B cell (primary cell): Measurements from ENCODE around the gene SMURF2. TPM values are rescaled to one million over a fixed set of nuclear protein-coding genes. Genes with fewer than 3 reads are reported as not detected.

Source experiments
- ATAC-seq: fragments of 200-7000 bp; cut with Tn5 transposase; one replicate; pipeline ENCODE4 v1.10.0; 2021; ENCODE audit warnings: low read depth, mild to moderate bottlenecking, moderate number of reproducible peaks, moderate library complexity
- CTCF ChIA-PET: fragments of 350-600 bp; sonication (Branson Sonifier 250); formaldehyde crosslinking; loops from one replicate; lab custom pipeline; 2021; ENCODE audit warnings: antibody characterized with exemption, inconsistent platforms; lab: Charles Lee
- POLR2A ChIA-PET: fragments of 350-600 bp; sonication (Branson Sonifier 250); formaldehyde crosslinking; loops from one replicate; lab custom pipeline; 2021; ENCODE audit warnings: antibody characterized with exemption; lab: Charles Lee
- DNase-seq: peaks from one replicate; pipeline ENCODE4 v3.0.0; 2013
- H2AFZ ChIP-seq: 2 replicates; pipeline ENCODE4 v1.6.1; 2012; ENCODE audit warnings: mild to moderate bottlenecking, low read depth, low read length; ENCODE audit not compliant: insufficient read depth, poor library complexity, severe bottlenecking
- H3K27ac ChIP-seq, 2 donors: 1 replicate in 1 of 2; 2 replicates in 1 of 2; pipeline ENCODE4 v1.5.1; 2012 to 2013; ENCODE audit warnings: low read length in 2 of 2, mild to moderate bottlenecking in 2 of 2, moderate library complexity in 1 of 2
- H3K27me3 ChIP-seq, 4 experiments: fragments of 200-600 bp in 1 of 4; sonication (generic) in 1 of 4; replicated peaks in 1 of 4; 1 replicate in 2 of 4; 2 replicates in 2 of 4; pipeline versions ENCODE4 v1.6.1 to v1.7.0; 2013 to 2016; ENCODE audit warnings: low read length in 3 of 4, mild to moderate bottlenecking in 2 of 4, mixed read lengths in 1 of 4, moderate library complexity in 1 of 4; ENCODE audit not compliant: insufficient read depth in 4 of 4, control insufficient read depth in 3 of 4; ENCODE audit errors: control extremely low read depth in 1 of 4
- H3K36me3 ChIP-seq, 2 experiments: replicated peaks in 1 of 2; 1 replicate in 1 of 2; 2 replicates in 1 of 2; pipeline versions ENCODE4 v1.6.1 to v1.7.1; 2013; ENCODE audit warnings: low read length in 1 of 2; ENCODE audit not compliant: insufficient read depth in 2 of 2, control insufficient read depth in 1 of 2; ENCODE audit errors: control extremely low read depth in 1 of 2, extremely low read depth in 1 of 2
- H3K4me1 ChIP-seq, 2 donors: fragments of 200-600 bp in 1 of 2; sonication (generic) in 1 of 2; 1 replicate in 1 of 2; 2 replicates in 1 of 2; pipeline versions ENCODE4 v1.5.1 to v1.6.1; 2013 to 2017; ENCODE audit warnings: low read length in 2 of 2; ENCODE audit not compliant: control insufficient read depth in 2 of 2, insufficient read depth in 2 of 2
- H3K4me2 ChIP-seq: replicated peaks from 2 replicates; pipeline ENCODE3; 2012; ENCODE audit warnings: mild to moderate bottlenecking, low read depth, low read length; ENCODE audit not compliant: poor library complexity, severe bottlenecking
- H3K4me3 ChIP-seq, 5 experiments: fragments of 200-600 bp in 1 of 5; sonication (generic) in 1 of 5; 1 replicate in 3 of 5; 2 replicates in 2 of 5; pipeline versions ENCODE4 v1.5.1 to v1.7.0; 2011 to 2016; ENCODE audit warnings: low read length in 4 of 5, mild to moderate bottlenecking in 4 of 5, low read depth in 2 of 5, control low read depth in 1 of 5, moderate library complexity in 1 of 5; ENCODE audit not compliant: insufficient read depth in 1 of 5; ENCODE audit errors: control extremely low read depth in 1 of 5, extremely low read depth in 1 of 5
- H3K79me2 ChIP-seq: fragments of 200-600 bp; sonication (generic); one replicate; pipeline ENCODE4 v1.6.0; 2016; ENCODE audit warnings: low read length; ENCODE audit not compliant: control insufficient read depth, insufficient read depth
- H3K9ac ChIP-seq: fragments of 200-600 bp; sonication (generic); 2 replicates; pipeline ENCODE4 v1.6.1; 2017; ENCODE audit warnings: mild to moderate bottlenecking, low read length, moderate library complexity
- H3K9me3 ChIP-seq, 3 donors: one replicate each; pipeline versions ENCODE4 v1.6.1 to v1.7.1; 2013; ENCODE audit warnings: low read length in 2 of 3; ENCODE audit not compliant: control insufficient read depth in 2 of 3, insufficient read depth in 1 of 3; ENCODE audit errors: control extremely low read depth in 1 of 3
- H4K20me1 ChIP-seq: 2 replicates; pipeline ENCODE4 v1.6.0; 2012; ENCODE audit warnings: mild to moderate bottlenecking, low read length; ENCODE audit not compliant: insufficient read depth, control insufficient read depth, poor library complexity, severe bottlenecking
- H3K27ac Mint-ChIP-seq: one replicate; pipeline ENCODE4 v1.8.0; 2021; ENCODE audit warnings: mixed read lengths
- H3K27me3 Mint-ChIP-seq: one replicate; pipeline ENCODE4 v1.8.0; 2021; ENCODE audit warnings: mixed read lengths
- H3K4me1 Mint-ChIP-seq: one replicate; pipeline ENCODE4 v1.8.0; 2021; ENCODE audit warnings: mixed read lengths
- H3K4me3 Mint-ChIP-seq: one replicate; pipeline ENCODE4 v1.8.0; 2021; ENCODE audit warnings: mixed read lengths
- H3K9me3 Mint-ChIP-seq: one replicate; pipeline ENCODE4 v1.8.0; 2022; ENCODE audit warnings: mixed read lengths; ENCODE audit not compliant: insufficient read depth
- CTCF ChIP-seq: fragments of 200-600 bp; IDR thresholded peaks from one replicate; pipeline ENCODE4 v1.8.0; 2022; ENCODE audit warnings: antibody characterized with exemption, mild to moderate bottlenecking
- EZH2 ChIP-seq: IDR thresholded peaks from 2 replicates; pipeline ENCODE4 v1.6.1; 2012; ENCODE audit warnings: borderline replicate concordance, low read depth, mild to moderate bottlenecking, moderate library complexity, low read length; ENCODE audit not compliant: insufficient read depth, poor library complexity, severe bottlenecking
- WGBS: methylation state at CpG from one replicate; pipeline ENCODE4 v1.1.5; 2013; ENCODE audit warnings: missing lambda C conversion rate; ENCODE audit not compliant: insufficient coverage; 5-methylcytosine and 5-hydroxymethylcytosine counted together
- intact Hi-C: fragments of 100-400 bp; cut with micrococcal nuclease; formaldehyde crosslinking; loops from one replicate; pipeline ENCODE4 v1.10.0; 2022
- polyA plus RNA-seq: library from polyadenylated mRNA; depleted of rRNA; stranded (reverse); fragments of >200 nt; gene quantifications from 2 replicates; pipeline ENCODE4 v1.2.3, GENCODE V29; 2012
- small RNA-seq: library from RNA; depleted of rRNA; stranded (forward); fragments of <200 nt; gene quantifications from one replicate; pipeline ENCODE3, GENCODE V24; 2012; ENCODE audit warnings: low replicate concordance, low read depth; ENCODE audit not compliant: insufficient read length
- total RNA-seq, 2 donors: library from RNA; stranded (reverse); fragments of 120-200 nt in 1 of 2; gene quantifications; 1 replicate in 1 of 2; 2 replicates in 1 of 2; pipeline versions ENCODE4 v1.2.3 to v1.2.4, GENCODE V29; 2013 to 2022

The SMURF2 gene
- total and polyA plus RNA-seq, 2 donors (not counting 1 experiment from before 2014, with no cell fraction given): 9.2 to 32.8 TPM

GRCh38 chr17:64496348-64496785, 165.7 kb downstream of the SMURF2 start:
- H3K4me3 ChIP-seq: peak overlapping the region; percentile 71 to 90 (median 74)
- no peaks in the 10 kb centered on the region for H3K27me3 Mint-ChIP-seq
- DNase-seq (no peak), ATAC-seq (no peak)
- H3K27me3 ChIP-seq: no peaks in the 10 kb centered on the region
- no peaks in the 10 kb centered on the region for H3K9me3 ChIP-seq
- H3K36me3 ChIP-seq: peaks cover 4 to 36% of the 10 kb centered on the region in 2 experiments
- peak overlapping the region; percentile 76 to 82 for H3K27ac ChIP-seq
- TF ChIP-seq EZH2 (no peak), CTCF (no peak)
- H3K4me2 ChIP-seq: peak overlapping the region; percentile 80
- peaks cover 29% of the 10 kb centered on the region in 2 donors for H3K4me1 ChIP-seq
- peak overlapping the region; percentile 61 for H2AFZ ChIP-seq
- peaks cover 62% of the 10 kb centered on the region for H3K4me1 Mint-ChIP-seq
- POLR2A ChIA-PET: interaction anchor here (0.6 to 4.6 kb wide), 7 partner anchors 10 to 736 kb away, joined by 3 to 97 read pairs (median 6); partner anchors contain the start of genes CEP95 and DDX5
- H3K9ac ChIP-seq: peak overlapping the region; percentile 70
- 2% methylated on average over 17 of the region's 20 CpGs for WGBS
- intact Hi-C loops: loop anchor here (1.0 to 5.0 kb wide), 6 partner anchors 76 to 564 kb away; partner anchors contain the start of genes CD79B, SMURF2 and TEX2
- H3K27ac Mint-ChIP-seq: peak overlapping the region; percentile 98
- peaks cover 26% of the 10 kb centered on the region for H4K20me1 ChIP-seq
- no peaks in the 10 kb centered on the region for H3K9me3 Mint-ChIP-seq
- CTCF ChIA-PET: interaction anchor here (1.4 to 6.9 kb wide), 5 partner anchors 10 to 153 kb away, joined by 3 to 112 read pairs (median 8); partner anchors contain the start of genes CEP95, DDX5 and MILR1
- H3K4me3 Mint-ChIP-seq: peak overlapping the region; percentile 99
- H3K79me2 ChIP-seq: peaks cover 44% of the 10 kb centered on the region

Small RNAs within 50 kb of the gene (small RNA-seq; reads per million reads assigned to genes)
- not detected for gene AC009994.1

Other genes starting within 250 kb of the SMURF2 start
- 9.4 and 14.7 TPM in 2 replicates for gene MILR1, start 213.2 kb downstream of the SMURF2 start, total RNA-seq
- 38.0 and 60.4 TPM in 2 replicates for gene MILR1, start 213.2 kb downstream of the SMURF2 start, polyA plus RNA-seq
- gene POLG2, start 165.3 kb downstream of the SMURF2 start, total RNA-seq: 74.5 and 84.8 TPM in 2 replicates
- 26.9 and 30.5 TPM in 2 replicates for gene POLG2, start 165.3 kb downstream of the SMURF2 start, polyA plus RNA-seq
- gene DDX5, start 156.0 kb downstream of the SMURF2 start, total RNA-seq: 1,506 and 1,560 TPM in 2 replicates
- gene DDX5, start 156.0 kb downstream of the SMURF2 start, polyA plus RNA-seq: 2,167 and 5,531 TPM in 2 replicates
- 122 and 129 TPM in 2 replicates for gene CEP95, start 155.3 kb downstream of the SMURF2 start, total RNA-seq
- 71.1 and 96.0 TPM in 2 replicates for gene CEP95, start 155.3 kb downstream of the SMURF2 start, polyA plus RNA-seq